Right kidney (tissue), 1 donor: ENCODE results near the gene CARMIL1.

Experiments
- DNase-seq: peaks from one replicate; pipeline ENCODE4 v3.0.0-alpha.2; 2016

CARMIL1 gene

GRCh38 chr6:25446830-25447569 is 167.8 kb downstream of the CARMIL1 start:
- no peak for DNase-seq

GRCh38 chr6:25447570-25447929 is 168.4 kb downstream of the CARMIL1 start:
- no peak for DNase-seq

GRCh38 chr6:25448965-25449538 is 169.9 kb downstream of the CARMIL1 start:
- DNase-seq = no peak

GRCh38 chr6:25449774-25450173 is 170.6 kb downstream of the CARMIL1 start:
- no peak for DNase-seq

GRCh38 chr6:25450469-25451198 is 171.5 kb downstream of the CARMIL1 start:
- DNase-seq = no peak

- no peak for DNase-seq
Measured at GRCh38 chr6:25452031-25452430, 172.9 kb downstream of the CARMIL1 start.

GRCh38 chr6:25453288-25453687 is 174.1 kb downstream of the CARMIL1 start:
- DNase-seq = no peak

GRCh38 chr6:25454136-25454535 is 175.0 kb downstream of the CARMIL1 start:
- no peak for DNase-seq

- DNase-seq = no peak
Measured at GRCh38 chr6:25456249-25457040, 177.3 kb downstream of the CARMIL1 start.

GRCh38 chr6:25457516-25457915 is 178.3 kb downstream of the CARMIL1 start:
- no peak for DNase-seq

- no peak for DNase-seq
Measured at GRCh38 chr6:25458485-25458884, 179.3 kb downstream of the CARMIL1 start.

- DNase-seq = no peak
Measured at GRCh38 chr6:25462235-25462897, 183.2 kb downstream of the CARMIL1 start.

GRCh38 chr6:25463441-25463840 is 184.3 kb downstream of the CARMIL1 start:
- no peak for DNase-seq

- DNase-seq = no peak
Measured at GRCh38 chr6:25464225-25464624, 185.1 kb downstream of the CARMIL1 start.

GRCh38 chr6:25465941-25466340 is 186.8 kb downstream of the CARMIL1 start:
- DNase-seq = no peak

GRCh38 chr6:25468881-25469280 is 189.7 kb downstream of the CARMIL1 start:
- no peak for DNase-seq

GRCh38 chr6:25469797-25470388 is 190.7 kb downstream of the CARMIL1 start:
- DNase-seq = no peak

GRCh38 chr6:25472306-25472705 is 193.1 kb downstream of the CARMIL1 start:
- DNase-seq = no peak

GRCh38 chr6:25472906-25473305 is 193.7 kb downstream of the CARMIL1 start:
- DNase-seq = no peak

GRCh38 chr6:25473447-25473846 is 194.3 kb downstream of the CARMIL1 start:
- DNase-seq = no peak

- DNase-seq = no peak
Measured at GRCh38 chr6:25476126-25476525, 197.0 kb downstream of the CARMIL1 start.
